IgD-negative memory B cell (primary cell): ENCODE measurements around the gene SLC22A17. TPM values are rescaled to one million over a fixed set of nuclear protein-coding genes. Genes with fewer than 3 reads are reported as not detected.

Source experiments
- H3K27ac Mint-ChIP-seq, 3 donors: one replicate each; pipeline ENCODE4 v1.8.0; 2020 to 2022; ENCODE audit warnings: mild to moderate bottlenecking in 3 of 3, mixed read lengths in 3 of 3, moderate library complexity in 1 of 3
- H3K27me3 Mint-ChIP-seq: one replicate; pipeline ENCODE4 v1.8.0; 2021; ENCODE audit warnings: mixed read lengths
- H3K36me3 Mint-ChIP-seq: one replicate; pipeline ENCODE4 v1.8.0; 2020; ENCODE audit warnings: mild to moderate bottlenecking, mixed read lengths
- H3K4me1 Mint-ChIP-seq, 3 donors: one replicate each; pipeline ENCODE4 v1.8.0; 2020 to 2022; ENCODE audit warnings: mixed read lengths in 3 of 3, mild to moderate bottlenecking in 1 of 3
- H3K4me3 Mint-ChIP-seq, 4 donors: one replicate each; pipeline ENCODE4 v1.8.0; 2020 to 2022; ENCODE audit warnings: mild to moderate bottlenecking in 4 of 4, mixed read lengths in 4 of 4, moderate library complexity in 3 of 4
- H3K9me3 Mint-ChIP-seq, 3 donors: one replicate each; pipeline ENCODE4 v1.8.0; 2020 to 2021; ENCODE audit warnings: mixed read lengths in 3 of 3, mild to moderate bottlenecking in 1 of 3
- polyA plus RNA-seq: library from polyadenylated mRNA; unstranded; fragments of 300-500 nt; fragmentation: Illumina TruSeq; gene quantifications from one replicate; pipeline ENCODE4 v1.2.3, GENCODE V29; 2021

Gene SLC22A17
- polyA plus RNA-seq, 1 donor from 2014 or later, result 0.49 TPM

DNA sequence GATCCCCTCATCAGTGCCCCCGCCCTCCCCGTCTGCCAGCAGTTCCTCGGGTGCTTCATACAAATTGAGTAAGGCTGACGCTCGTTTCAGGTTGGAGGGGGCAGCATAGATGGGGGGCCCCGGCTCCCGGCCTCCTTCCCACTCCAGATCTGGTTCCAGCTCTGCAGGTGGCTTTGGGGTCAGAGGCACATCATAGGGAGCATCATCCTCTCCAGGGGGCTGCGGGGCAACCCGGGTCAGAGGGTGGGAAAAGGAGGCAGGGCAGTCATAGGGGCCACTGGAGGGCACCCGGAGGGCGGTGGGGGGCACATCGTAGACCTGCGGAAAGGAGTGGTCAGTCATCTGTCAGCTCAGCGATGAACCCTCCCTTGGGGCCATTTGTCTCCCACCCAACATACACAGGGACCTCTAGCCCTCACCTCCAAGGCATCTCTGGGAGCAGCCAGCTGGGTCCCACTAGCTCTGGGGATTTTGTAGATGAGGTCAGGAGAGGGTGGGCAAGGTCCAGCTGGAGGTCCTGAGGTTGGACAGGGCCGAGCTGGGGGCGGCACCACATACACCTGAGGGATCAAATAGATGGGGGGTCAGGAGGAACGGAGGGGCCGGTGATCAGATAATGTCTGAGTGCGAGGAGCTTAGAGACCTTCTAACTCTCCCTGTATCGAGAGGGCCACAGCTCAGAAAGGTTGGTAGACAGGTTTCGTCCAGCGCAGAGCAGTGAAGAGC is 7.2 kb upstream of the SLC22A17 start:
- Mint-ChIP-seq H3K27me3 (peaks cover 27% of the 10 kb centered on the region), H3K27ac (no peak overlapping the region), H3K4me3 (no peak overlapping the region), H3K36me3 (no peaks in the 10 kb centered on the region), H3K9me3 (no peaks in the 10 kb centered on the region), H3K4me1 (no peaks in the 10 kb centered on the region)

- Mint-ChIP-seq H3K4me1 (peaks cover 0 to under 1% (median 0%) of the 10 kb centered on the region in 3 donors), H3K4me3 (no peak overlapping the region), H3K27me3 (peaks cover 30% of the 10 kb centered on the region), H3K36me3 (no peaks in the 10 kb centered on the region), H3K9me3 (no peaks in the 10 kb centered on the region), H3K27ac (no peak overlapping the region)
These were observed 6.5 kb upstream of the SLC22A17 start for GRCh38 chr14:23359167-23359626.

DNA sequence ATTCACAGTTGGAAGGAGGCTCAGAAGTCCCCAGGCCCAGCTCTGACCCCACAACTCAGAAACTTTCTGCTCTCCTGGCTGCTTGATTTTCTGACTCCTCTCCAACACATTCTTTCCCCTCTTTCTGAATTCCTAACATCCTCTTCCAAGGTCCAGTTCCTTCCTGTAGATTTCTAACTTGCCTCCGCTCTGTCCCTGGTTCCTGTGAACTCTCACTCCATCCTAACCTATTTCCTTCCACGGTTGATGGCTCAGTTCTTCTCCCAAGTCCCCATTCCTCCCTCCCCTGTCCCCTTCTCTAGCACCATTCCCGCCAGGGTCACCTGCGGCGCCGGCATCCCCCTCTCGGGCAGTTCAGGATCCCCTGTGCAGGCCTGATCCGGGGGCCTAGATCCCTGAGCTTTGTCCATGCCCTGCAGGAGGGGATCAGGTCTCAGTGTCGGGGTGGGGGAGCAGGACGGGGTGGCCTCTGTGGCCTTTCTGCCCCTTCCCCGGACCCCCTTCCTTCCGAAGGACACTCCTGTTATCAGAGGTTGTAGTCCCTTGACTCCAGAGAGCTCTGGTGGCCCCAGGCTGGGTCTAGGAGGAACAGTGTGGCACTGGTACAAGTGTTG is 6.0 kb upstream of the SLC22A17 start:
- peaks cover 35% of the 10 kb centered on the region for H3K27me3 Mint-ChIP-seq
- H3K27ac Mint-ChIP-seq, result no peak overlapping the region
- no peak overlapping the region for H3K4me3 Mint-ChIP-seq
- H3K4me1 Mint-ChIP-seq, result peaks cover 0 to 6% (median 0%) of the 10 kb centered on the region in 3 donors
- no peaks in the 10 kb centered on the region for H3K36me3 Mint-ChIP-seq
- H3K9me3 Mint-ChIP-seq, result no peaks in the 10 kb centered on the region

DNA sequence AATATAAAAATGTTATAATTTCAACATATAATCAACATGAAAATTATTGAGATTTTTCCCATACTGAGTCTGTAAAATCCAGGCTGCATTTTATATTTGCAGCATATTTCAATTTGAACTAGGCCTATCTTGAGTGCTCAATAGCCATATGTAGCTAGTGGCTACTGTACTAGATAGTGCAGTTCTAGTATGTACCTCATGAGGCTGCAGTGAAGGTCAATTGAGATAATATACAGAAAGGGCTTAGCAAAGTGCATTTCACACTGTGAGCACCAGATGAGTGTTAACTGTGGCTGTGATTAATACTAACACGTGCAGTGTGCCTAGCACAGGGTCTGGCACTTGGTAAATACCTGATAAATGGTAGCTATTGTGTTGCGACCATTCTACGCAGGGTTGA is 5.4 kb upstream of the SLC22A17 start:
- Mint-ChIP-seq H3K4me1 (peaks cover 2 to 6% (median 2%) of the 10 kb centered on the region in 3 donors), H3K9me3 (no peaks in the 10 kb centered on the region), H3K27me3 (peaks cover 41% of the 10 kb centered on the region), H3K27ac (no peak overlapping the region), H3K4me3 (no peak overlapping the region), H3K36me3 (no peaks in the 10 kb centered on the region)

DNA sequence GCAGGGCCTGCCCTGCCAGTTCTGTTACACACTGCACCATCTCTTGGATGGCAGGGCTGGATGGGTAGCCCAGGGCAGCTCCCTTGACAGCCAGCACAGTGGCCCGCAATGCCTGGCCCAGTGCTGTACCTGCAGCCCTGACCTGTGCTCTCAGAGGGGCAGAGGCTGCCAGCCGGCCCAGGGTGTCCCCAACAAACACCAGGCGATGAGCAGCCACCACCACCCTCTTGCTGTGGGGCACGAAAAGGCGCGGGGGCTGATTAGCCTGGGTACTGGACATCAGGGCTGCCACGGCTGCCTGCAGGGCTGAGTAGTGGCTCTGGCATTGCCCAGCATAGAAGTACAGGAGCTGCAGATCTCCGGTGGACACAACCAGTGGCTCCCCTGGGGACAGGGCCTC is 4.6 kb upstream of the SLC22A17 start:
- Mint-ChIP-seq H3K27me3 (peaks cover 44% of the 10 kb centered on the region), H3K27ac (no peak overlapping the region), H3K4me1 (peaks cover 2 to 6% (median 4%) of the 10 kb centered on the region in 3 donors), H3K36me3 (no peaks in the 10 kb centered on the region), H3K9me3 (no peaks in the 10 kb centered on the region), H3K4me3 (no peak overlapping the region)

- no peak overlapping the region for H3K27ac Mint-ChIP-seq
- no peaks in the 10 kb centered on the region for H3K9me3 Mint-ChIP-seq
- peaks cover 2 to 6% (median 4%) of the 10 kb centered on the region in 3 donors for H3K4me1 Mint-ChIP-seq
- H3K27me3 Mint-ChIP-seq, result peaks cover 44% of the 10 kb centered on the region
- H3K4me3 Mint-ChIP-seq, result no peak overlapping the region
- H3K36me3 Mint-ChIP-seq, result no peaks in the 10 kb centered on the region
These were observed 4.0 kb upstream of the SLC22A17 start for GRCh38 chr14:23356662-23357061.

- H3K36me3 Mint-ChIP-seq, result no peaks in the 10 kb centered on the region
- H3K27ac Mint-ChIP-seq, result no peak overlapping the region
- peaks cover 46% of the 10 kb centered on the region for H3K27me3 Mint-ChIP-seq
- H3K4me3 Mint-ChIP-seq, result no peak overlapping the region
- no peaks in the 10 kb centered on the region for H3K9me3 Mint-ChIP-seq
- peaks cover 4 to 10% (median 9%) of the 10 kb centered on the region in 3 donors for H3K4me1 Mint-ChIP-seq
These were observed 3.3 kb upstream of the SLC22A17 start for GRCh38 chr14:23355871-23356435.

GRCh38 chr14:23354990-23355389 is 2.3 kb upstream of the SLC22A17 start:
- H3K27ac Mint-ChIP-seq, result no peak overlapping the region
- H3K27me3 Mint-ChIP-seq, result peaks cover 49% of the 10 kb centered on the region
- no peak overlapping the region for H3K4me3 Mint-ChIP-seq

GRCh38 chr14:23353433-23353780 is 720 bp upstream of the SLC22A17 start:
- no peak overlapping the region for H3K27ac Mint-ChIP-seq

More at GRCh38 chr14:23354990-23355389, 2.3 kb upstream of the SLC22A17 start:
- H3K4me1 Mint-ChIP-seq, result peaks cover 7 to 10% (median 9%) of the 10 kb centered on the region in 3 donors
- no peaks in the 10 kb centered on the region for H3K9me3 Mint-ChIP-seq
- no peaks in the 10 kb centered on the region for H3K36me3 Mint-ChIP-seq

DNA sequence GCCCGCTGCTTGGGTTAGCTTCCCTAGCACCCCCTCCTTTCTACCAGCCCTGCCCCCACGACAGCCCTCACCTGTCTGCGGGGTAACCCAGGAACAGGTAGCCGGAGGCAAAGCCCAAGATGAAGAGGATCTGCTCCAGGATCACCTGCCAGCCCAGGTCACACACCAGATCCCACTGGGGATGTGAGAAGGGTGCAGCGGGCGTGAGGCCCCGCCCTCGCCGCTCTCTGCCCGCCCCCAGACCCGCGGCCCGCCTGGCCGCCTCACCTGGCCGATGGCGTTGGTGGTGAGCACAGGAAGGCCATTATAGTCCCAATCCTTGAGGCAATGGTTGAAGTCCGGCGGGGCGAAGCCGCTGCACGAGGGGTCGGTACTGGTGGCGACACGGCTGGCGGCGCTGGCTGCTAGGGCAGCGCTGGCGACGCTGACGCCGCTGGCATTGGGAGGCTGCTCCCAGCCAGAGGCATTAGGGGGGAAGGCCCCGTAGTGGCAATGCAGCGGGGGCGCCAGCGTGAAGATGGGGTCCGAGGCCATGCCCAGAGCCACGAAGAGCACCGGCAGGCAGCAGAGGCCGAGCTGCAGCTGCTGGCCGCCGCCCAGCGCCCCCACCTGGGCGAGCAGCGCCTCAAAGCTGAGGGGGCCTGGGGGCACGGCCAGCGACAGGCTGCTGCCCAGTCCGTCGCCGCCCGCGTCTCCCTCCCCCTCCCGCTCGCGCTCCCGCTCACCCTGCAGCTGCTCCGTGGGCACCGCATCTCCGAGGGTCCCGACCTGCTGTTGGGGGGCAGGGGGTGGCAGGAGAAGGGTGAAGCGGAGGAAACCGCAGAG is 794 bp downstream of the SLC22A17 start:
- H3K4me1 Mint-ChIP-seq, result peaks cover 7 to 10% (median 9%) of the 10 kb centered on the region in 3 donors
- H3K36me3 Mint-ChIP-seq, result no peaks in the 10 kb centered on the region
- H3K9me3 Mint-ChIP-seq, result no peaks in the 10 kb centered on the region
- no peak overlapping the region for H3K27ac Mint-ChIP-seq
- H3K4me3 Mint-ChIP-seq, result peak overlapping the region; percentile 35 to 72 (median 50)
- H3K27me3 Mint-ChIP-seq, result peaks cover 49% of the 10 kb centered on the region

More at GRCh38 chr14:23353433-23353780, 720 bp upstream of the SLC22A17 start:
- H3K27me3 Mint-ChIP-seq, result peaks cover 48% of the 10 kb centered on the region
- H3K4me3 Mint-ChIP-seq, result peak overlapping the region; percentile 64 to 82 (median 74)
- no peaks in the 10 kb centered on the region for H3K9me3 Mint-ChIP-seq
- peaks cover 7 to 10% (median 9%) of the 10 kb centered on the region in 3 donors for H3K4me1 Mint-ChIP-seq
- no peaks in the 10 kb centered on the region for H3K36me3 Mint-ChIP-seq

- H3K27ac Mint-ChIP-seq, result peak overlapping the region in 2 of 3 donors; percentile 10 to 55
- H3K4me3 Mint-ChIP-seq, result no peak overlapping the region
- peaks cover 9 to 11% (median 10%) of the 10 kb centered on the region in 3 donors for H3K4me1 Mint-ChIP-seq
- H3K27me3 Mint-ChIP-seq, result peaks cover 30% of the 10 kb centered on the region
- H3K9me3 Mint-ChIP-seq, result peaks cover 0 to 1% (median 0%) of the 10 kb centered on the region in 3 donors
- no peaks in the 10 kb centered on the region for H3K36me3 Mint-ChIP-seq
These were observed 3.4 kb downstream of the SLC22A17 start for GRCh38 chr14:23349156-23349845.

GRCh38 chr14:23348297-23348655 is 4.4 kb downstream of the SLC22A17 start:
- Mint-ChIP-seq H3K27ac (no peak overlapping the region), H3K27me3 (peaks cover 21% of the 10 kb centered on the region), H3K36me3 (no peaks in the 10 kb centered on the region), H3K4me3 (no peak overlapping the region), H3K4me1 (peaks cover 4 to 10% (median 7%) of the 10 kb centered on the region in 3 donors), H3K9me3 (peaks cover 0 to 1% (median 0%) of the 10 kb centered on the region in 3 donors)

DNA sequence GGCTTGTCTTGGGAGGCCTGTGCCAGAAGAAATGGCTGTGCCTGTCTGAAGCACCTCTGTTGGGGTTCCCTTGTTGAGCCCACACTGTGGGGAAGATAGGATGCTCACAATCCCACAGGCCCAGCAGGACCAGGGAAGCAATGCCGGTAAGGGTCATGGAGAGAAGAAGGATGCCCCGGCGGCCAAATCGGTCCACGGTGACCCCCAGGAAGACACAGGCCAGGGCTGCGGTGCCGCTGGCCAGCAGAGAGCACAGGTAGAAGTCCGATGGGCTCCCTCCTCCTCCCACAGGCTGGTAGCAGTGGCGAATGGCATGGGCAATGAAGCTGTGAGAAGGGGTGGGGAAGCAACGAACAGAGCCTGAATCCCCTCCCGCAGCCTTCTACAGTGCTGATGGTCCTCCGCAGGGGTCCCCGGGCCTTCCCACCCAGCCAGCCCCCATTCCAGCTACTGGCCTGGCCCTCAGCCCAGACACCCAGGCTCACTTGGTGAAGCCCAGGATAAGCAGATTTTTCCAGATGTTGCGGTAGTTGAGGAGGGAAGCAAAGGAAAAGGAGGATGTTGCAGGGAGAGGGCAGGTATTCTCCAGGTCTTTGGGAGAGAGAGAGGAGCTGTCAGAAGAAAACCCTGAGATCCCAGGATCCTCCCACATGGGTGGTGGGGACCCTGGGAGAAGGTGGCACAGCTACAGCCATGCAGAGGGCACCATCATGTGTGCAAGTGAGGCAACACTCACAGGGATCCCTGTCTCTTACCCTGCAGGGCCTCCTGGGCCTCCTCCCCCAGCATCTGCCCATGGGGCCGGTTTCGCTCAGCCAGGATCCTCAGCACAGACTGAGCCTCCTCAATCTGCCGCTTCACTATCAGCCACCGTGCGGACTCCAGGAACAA is 5.0 kb downstream of the SLC22A17 start:
- Mint-ChIP-seq H3K27ac (no peak overlapping the region), H3K27me3 (peaks cover 16% of the 10 kb centered on the region), H3K4me1 (peaks cover 4 to 9% (median 4%) of the 10 kb centered on the region in 3 donors), H3K4me3 (no peak overlapping the region), H3K36me3 (no peaks in the 10 kb centered on the region), H3K9me3 (peaks cover 0 to 1% (median 0%) of the 10 kb centered on the region in 3 donors)
